GM23338 (cell line): ENCODE results near the gene OLFM1. TPM values are rescaled to one million over a fixed set of nuclear protein-coding genes. Genes with fewer than 3 reads are reported as not detected.

Experiments used
- ATAC-seq: fragments of 200-7000 bp; cut with Tn5 transposase; 3 replicates; pipeline ENCODE4 v1.9.1; 2020
- DNase-seq: peaks from one replicate; pipeline ENCODE4 v3.0.0-alpha.2; 2015; ENCODE audit warnings: low spot score
- H2AFZ ChIP-seq: fragments of 200-600 bp; sonication (generic); 2 replicates; pipeline ENCODE4 v1.8.0; 2016; ENCODE audit warnings: antibody characterized with exemption, mild to moderate bottlenecking, moderate library complexity
- H3F3A ChIP-seq: fragments of 200-600 bp; sonication (generic); replicated peaks from 2 replicates; pipeline ENCODE4 v1.8.0; 2017; ENCODE audit warnings: antibody characterized with exemption, mixed run types, low read depth
- H3K27ac ChIP-seq: fragments of 200-600 bp; sonication (generic); 2 replicates; pipeline ENCODE4 v1.6.1; 2016; ENCODE audit warnings: low read depth
- H3K27me3 ChIP-seq: fragments of 200-600 bp; sonication (generic); 2 replicates; pipeline ENCODE4 v1.8.0; 2016; ENCODE audit warnings: mild to moderate bottlenecking, mixed run types, moderate library complexity; ENCODE audit not compliant: insufficient read depth
- H3K36me3 ChIP-seq: fragments of 200-600 bp; sonication (generic); 2 replicates; pipeline ENCODE4 v1.8.0; 2016; ENCODE audit warnings: mild to moderate bottlenecking; ENCODE audit not compliant: insufficient read depth
- H3K4me1 ChIP-seq: fragments of 200-600 bp; sonication (generic); 2 replicates; pipeline ENCODE4 v1.8.0; 2016; ENCODE audit warnings: mild to moderate bottlenecking, moderate library complexity; ENCODE audit not compliant: insufficient read depth
- H3K4me2 ChIP-seq: fragments of 200-600 bp; sonication (generic); 2 replicates; pipeline ENCODE4 v1.7.1; 2017; ENCODE audit warnings: mixed run types
- H3K4me3 ChIP-seq: fragments of 200-600 bp; sonication (generic); 2 replicates; pipeline ENCODE4 v1.6.1; 2016; ENCODE audit warnings: mixed run types
- H3K79me2 ChIP-seq: fragments of 200-600 bp; sonication (generic); replicated peaks from 2 replicates; pipeline ENCODE4 v1.8.0; 2017; ENCODE audit warnings: mild to moderate bottlenecking; ENCODE audit not compliant: insufficient read depth
- H3K9me2 ChIP-seq: fragments of 200-600 bp; sonication (generic); 2 replicates; pipeline ENCODE4 v1.8.0; 2017; ENCODE audit not compliant: insufficient read depth
- H4K20me1 ChIP-seq: fragments of 200-600 bp; sonication (generic); replicated peaks from 2 replicates; pipeline ENCODE4 v1.8.0; 2017; ENCODE audit warnings: mild to moderate bottlenecking; ENCODE audit not compliant: insufficient read depth
- H3K27ac Mint-ChIP-seq: 2 replicates; pipeline ENCODE4 v1.8.0; 2020; ENCODE audit warnings: inconsistent platforms, mild to moderate bottlenecking, moderate library complexity, mixed read lengths
- H3K27me3 Mint-ChIP-seq: 3 replicates; pipeline ENCODE4 v1.8.0; 2022; ENCODE audit warnings: low read depth, mild to moderate bottlenecking, moderate library complexity, mixed read lengths, inconsistent platforms; ENCODE audit not compliant: insufficient read depth, poor library complexity
- H3K36me3 Mint-ChIP-seq: 3 replicates; pipeline ENCODE4 v1.8.0; 2021; ENCODE audit warnings: low read depth, mild to moderate bottlenecking, inconsistent platforms, moderate library complexity, mixed read lengths
- H3K4me1 Mint-ChIP-seq: 3 replicates; pipeline ENCODE4 v1.8.0; 2020; ENCODE audit warnings: mild to moderate bottlenecking, inconsistent platforms, mixed read lengths
- H3K4me3 Mint-ChIP-seq: 3 replicates; pipeline ENCODE4 v1.8.0; 2021; ENCODE audit warnings: moderate library complexity, mild to moderate bottlenecking, inconsistent platforms, mixed read lengths
- H3K9me3 Mint-ChIP-seq: 3 replicates; pipeline ENCODE4 v1.8.0; 2020; ENCODE audit warnings: moderate library complexity, mild to moderate bottlenecking, inconsistent platforms, mixed read lengths
- ETS1 ChIP-seq: IDR thresholded peaks from 2 replicates; pipeline ENCODE4 v1.6.1; 2016; ENCODE audit warnings: antibody characterized with exemption
- JUNB ChIP-seq: IDR thresholded peaks from one replicate; pipeline ENCODE4 v1.6.1; 2016; ENCODE audit warnings: antibody characterized with exemption; ENCODE audit not compliant: unreplicated experiment
- NANOG ChIP-seq: IDR thresholded peaks from 2 replicates; pipeline ENCODE4 v1.6.1; 2016; ENCODE audit warnings: antibody characterized with exemption, borderline replicate concordance
- POLR2AphosphoS5 ChIP-seq: IDR thresholded peaks from 2 replicates; pipeline ENCODE4 v1.6.1; 2016; ENCODE audit warnings: antibody characterized with exemption, low read depth
- STAT1 ChIP-seq: IDR thresholded peaks from one replicate; pipeline ENCODE4 v1.6.1; 2016; ENCODE audit warnings: antibody characterized with exemption; ENCODE audit not compliant: unreplicated experiment
- ZNF114 ChIP-seq: fragments of 250-450 bp; sonication (Bioruptor Pico); IDR thresholded peaks from 2 replicates; pipeline ENCODE4 v1.5.0; 2020; ENCODE audit warnings: mild to moderate bottlenecking, moderate library complexity
- ZNF331 ChIP-seq: fragments of 250-450 bp; sonication (Bioruptor Pico); IDR thresholded peaks from 2 replicates; pipeline ENCODE4 v1.5.0; 2020; ENCODE audit warnings: low read depth, mild to moderate bottlenecking, moderate library complexity
- polyA plus RNA-seq: library from polyadenylated mRNA; unstranded; fragments of >200 nt; fragmentation: Nextera tagmentation; extraction: Ambion mirVana; gene quantifications from 2 replicates; pipeline ENCODE4 v1.2.1, GENCODE V29; 2016
- total RNA-seq: library from RNA; depleted of rRNA; stranded (reverse); fragments of >200 nt; shearing (Covaris generic); gene quantifications from 2 replicates; pipeline ENCODE4 v1.2.3, GENCODE V29; 2014
- TF ChIP-seq, protein P1 (sequence below): fragments of 250-450 bp; sonication (Bioruptor Pico); IDR thresholded peaks from 2 replicates; pipeline ENCODE4 v1.5.0; 2020; ENCODE audit warnings: mild to moderate bottlenecking, moderate library complexity
- TF ChIP-seq, protein P2 (sequence below), 2 experiments: fragments of 200-600 bp in 1 of 2; sonication (generic) in 1 of 2; conservative IDR thresholded peaks; 2 replicates each; pipeline versions ENCODE4 v1.5.1 to v1.6.1; 2016 to 2017; ENCODE audit warnings: antibody characterized with exemption in 2 of 2, low read depth in 2 of 2, mild to moderate bottlenecking in 2 of 2, moderate library complexity in 1 of 2
- TF ChIP-seq, protein P3 (sequence below): IDR thresholded peaks from one replicate; pipeline ENCODE4 v1.6.1; 2018; ENCODE audit warnings: antibody characterized with exemption; ENCODE audit not compliant: unreplicated experiment

Gene OLFM1
- total and polyA plus RNA-seq, 2 experiments from 2014 or later: 20.6 to 40.1 TPM

DNA sequence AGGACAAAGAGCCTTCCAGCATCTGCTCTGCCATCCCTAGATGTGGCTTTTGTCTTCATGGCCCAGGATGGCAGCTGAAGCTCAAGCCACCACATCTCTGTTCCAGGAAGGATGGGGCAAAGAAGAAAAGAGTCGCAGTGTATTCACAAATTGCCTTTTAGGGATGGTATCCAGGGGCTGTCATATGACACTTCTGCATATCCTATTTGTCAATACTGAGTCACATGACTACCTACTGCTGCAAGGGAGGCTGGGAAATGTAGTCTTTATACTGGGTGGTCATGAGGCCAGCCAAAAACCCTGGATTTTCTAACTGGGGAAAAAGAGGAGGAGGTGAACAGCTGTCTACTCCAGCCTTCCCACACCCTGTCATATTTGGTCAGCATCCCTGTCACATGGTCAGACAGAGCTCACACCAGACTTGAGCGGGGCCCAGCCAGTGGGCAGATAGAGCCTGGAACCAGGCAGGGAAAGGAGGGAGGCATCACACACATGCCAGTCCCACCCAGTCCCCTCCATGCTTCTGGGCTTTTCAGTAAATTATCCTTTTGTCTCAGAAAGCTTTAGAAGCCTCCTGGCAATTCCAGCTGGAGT, 52.0 kb downstream of the OLFM1 start:
- Histone ChIP-seq H3K4me2 (no peak overlapping the region), H3K4me3 (no peak overlapping the region), H3K4me1 (no peaks in the 10 kb centered on the region), H3K9me2 (0 out of 2 replicates have a peak, but pooled peaks cover 2% of the 10 kb centered on the region), H3K27ac (no peak overlapping the region), H3K27me3 (no peaks in the 10 kb centered on the region), H3K79me2 (no peaks in the 10 kb centered on the region), H3K36me3 (no peaks in the 10 kb centered on the region), H3F3A (no peaks in the 10 kb centered on the region), H4K20me1 (no peaks in the 10 kb centered on the region), H2AFZ (no peak overlapping the region)
- Mint-ChIP-seq H3K9me3 (peaks cover 19% of the 10 kb centered on the region), H3K27me3 (peaks cover 12% of the 10 kb centered on the region), H3K27ac (no peak overlapping the region), H3K4me3 (no peak overlapping the region), H3K36me3 (peaks cover 13% of the 10 kb centered on the region; the same call in 2 of the 3 replicates), H3K4me1 (peaks cover 10% of the 10 kb centered on the region)
- ATAC-seq: peak; percentile 34
- DNase-seq: peak; percentile 54
- TF ChIP-seq POLR2AphosphoS5 (no peak), JUNB (no peak), ZNF114 (no peak), STAT1 (no peak), ZNF331 (no peak), NANOG (no peak), ETS1 (no peak)
- TF ChIP-seq, protein P1, sequence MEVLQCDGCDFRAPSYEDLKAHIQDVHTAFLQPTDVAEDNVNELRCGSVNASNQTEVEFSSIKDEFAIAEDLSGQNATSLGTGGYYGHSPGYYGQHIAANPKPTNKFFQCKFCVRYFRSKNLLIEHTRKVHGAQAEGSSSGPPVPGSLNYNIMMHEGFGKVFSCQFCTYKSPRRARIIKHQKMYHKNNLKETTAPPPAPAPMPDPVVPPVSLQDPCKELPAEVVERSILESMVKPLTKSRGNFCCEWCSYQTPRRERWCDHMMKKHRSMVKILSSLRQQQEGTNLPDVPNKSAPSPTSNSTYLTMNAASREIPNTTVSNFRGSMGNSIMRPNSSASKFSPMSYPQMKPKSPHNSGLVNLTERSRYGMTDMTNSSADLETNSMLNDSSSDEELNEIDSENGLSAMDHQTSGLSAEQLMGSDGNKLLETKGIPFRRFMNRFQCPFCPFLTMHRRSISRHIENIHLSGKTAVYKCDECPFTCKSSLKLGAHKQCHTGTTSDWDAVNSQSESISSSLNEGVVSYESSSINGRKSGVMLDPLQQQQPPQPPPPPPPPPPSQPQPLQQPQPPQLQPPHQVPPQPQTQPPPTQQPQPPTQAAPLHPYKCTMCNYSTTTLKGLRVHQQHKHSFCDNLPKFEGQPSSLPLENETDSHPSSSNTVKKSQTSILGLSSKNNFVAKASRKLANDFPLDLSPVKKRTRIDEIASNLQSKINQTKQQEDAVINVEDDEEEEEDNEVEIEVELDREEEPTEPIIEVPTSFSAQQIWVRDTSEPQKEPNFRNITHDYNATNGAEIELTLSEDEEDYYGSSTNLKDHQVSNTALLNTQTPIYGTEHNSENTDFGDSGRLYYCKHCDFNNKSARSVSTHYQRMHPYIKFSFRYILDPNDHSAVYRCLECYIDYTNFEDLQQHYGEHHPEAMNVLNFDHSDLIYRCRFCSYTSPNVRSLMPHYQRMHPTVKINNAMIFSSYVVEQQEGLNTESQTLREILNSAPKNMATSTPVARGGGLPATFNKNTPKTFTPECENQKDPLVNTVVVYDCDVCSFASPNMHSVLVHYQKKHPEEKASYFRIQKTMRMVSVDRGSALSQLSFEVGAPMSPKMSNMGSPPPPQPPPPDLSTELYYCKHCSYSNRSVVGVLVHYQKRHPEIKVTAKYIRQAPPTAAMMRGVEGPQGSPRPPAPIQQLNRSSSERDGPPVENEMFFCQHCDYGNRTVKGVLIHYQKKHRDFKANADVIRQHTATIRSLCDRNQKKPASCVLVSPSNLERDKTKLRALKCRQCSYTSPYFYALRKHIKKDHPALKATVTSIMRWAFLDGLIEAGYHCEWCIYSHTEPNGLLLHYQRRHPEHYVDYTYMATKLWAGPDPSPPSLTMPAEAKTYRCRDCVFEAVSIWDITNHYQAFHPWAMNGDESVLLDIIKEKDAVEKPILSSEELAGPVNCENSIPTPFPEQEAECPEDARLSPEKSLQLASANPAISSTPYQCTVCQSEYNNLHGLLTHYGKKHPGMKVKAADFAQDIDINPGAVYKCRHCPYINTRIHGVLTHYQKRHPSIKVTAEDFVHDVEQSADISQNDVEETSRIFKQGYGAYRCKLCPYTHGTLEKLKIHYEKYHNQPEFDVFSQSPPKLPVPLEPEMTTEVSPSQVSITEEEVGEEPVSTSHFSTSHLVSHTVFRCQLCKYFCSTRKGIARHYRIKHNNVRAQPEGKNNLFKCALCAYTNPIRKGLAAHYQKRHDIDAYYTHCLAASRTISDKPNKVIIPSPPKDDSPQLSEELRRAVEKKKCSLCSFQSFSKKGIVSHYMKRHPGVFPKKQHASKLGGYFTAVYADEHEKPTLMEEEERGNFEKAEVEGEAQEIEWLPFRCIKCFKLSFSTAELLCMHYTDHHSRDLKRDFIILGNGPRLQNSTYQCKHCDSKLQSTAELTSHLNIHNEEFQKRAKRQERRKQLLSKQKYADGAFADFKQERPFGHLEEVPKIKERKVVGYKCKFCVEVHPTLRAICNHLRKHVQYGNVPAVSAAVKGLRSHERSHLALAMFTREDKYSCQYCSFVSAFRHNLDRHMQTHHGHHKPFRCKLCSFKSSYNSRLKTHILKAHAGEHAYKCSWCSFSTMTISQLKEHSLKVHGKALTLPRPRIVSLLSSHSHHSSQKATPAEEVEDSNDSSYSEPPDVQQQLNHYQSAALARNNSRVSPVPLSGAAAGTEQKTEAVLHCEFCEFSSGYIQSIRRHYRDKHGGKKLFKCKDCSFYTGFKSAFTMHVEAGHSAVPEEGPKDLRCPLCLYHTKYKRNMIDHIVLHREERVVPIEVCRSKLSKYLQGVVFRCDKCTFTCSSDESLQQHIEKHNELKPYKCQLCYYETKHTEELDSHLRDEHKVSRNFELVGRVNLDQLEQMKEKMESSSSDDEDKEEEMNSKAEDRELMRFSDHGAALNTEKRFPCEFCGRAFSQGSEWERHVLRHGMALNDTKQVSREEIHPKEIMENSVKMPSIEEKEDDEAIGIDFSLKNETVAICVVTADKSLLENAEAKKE (CRISPR knock-in tag): no peak
- TF ChIP-seq, protein P2, sequence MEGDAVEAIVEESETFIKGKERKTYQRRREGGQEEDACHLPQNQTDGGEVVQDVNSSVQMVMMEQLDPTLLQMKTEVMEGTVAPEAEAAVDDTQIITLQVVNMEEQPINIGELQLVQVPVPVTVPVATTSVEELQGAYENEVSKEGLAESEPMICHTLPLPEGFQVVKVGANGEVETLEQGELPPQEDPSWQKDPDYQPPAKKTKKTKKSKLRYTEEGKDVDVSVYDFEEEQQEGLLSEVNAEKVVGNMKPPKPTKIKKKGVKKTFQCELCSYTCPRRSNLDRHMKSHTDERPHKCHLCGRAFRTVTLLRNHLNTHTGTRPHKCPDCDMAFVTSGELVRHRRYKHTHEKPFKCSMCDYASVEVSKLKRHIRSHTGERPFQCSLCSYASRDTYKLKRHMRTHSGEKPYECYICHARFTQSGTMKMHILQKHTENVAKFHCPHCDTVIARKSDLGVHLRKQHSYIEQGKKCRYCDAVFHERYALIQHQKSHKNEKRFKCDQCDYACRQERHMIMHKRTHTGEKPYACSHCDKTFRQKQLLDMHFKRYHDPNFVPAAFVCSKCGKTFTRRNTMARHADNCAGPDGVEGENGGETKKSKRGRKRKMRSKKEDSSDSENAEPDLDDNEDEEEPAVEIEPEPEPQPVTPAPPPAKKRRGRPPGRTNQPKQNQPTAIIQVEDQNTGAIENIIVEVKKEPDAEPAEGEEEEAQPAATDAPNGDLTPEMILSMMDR (conservative IDR thresholded peaks at IDR 0.05; ENCODE audit: low read depth in 2 of 2): no peak
- TF ChIP-seq, protein P3, sequence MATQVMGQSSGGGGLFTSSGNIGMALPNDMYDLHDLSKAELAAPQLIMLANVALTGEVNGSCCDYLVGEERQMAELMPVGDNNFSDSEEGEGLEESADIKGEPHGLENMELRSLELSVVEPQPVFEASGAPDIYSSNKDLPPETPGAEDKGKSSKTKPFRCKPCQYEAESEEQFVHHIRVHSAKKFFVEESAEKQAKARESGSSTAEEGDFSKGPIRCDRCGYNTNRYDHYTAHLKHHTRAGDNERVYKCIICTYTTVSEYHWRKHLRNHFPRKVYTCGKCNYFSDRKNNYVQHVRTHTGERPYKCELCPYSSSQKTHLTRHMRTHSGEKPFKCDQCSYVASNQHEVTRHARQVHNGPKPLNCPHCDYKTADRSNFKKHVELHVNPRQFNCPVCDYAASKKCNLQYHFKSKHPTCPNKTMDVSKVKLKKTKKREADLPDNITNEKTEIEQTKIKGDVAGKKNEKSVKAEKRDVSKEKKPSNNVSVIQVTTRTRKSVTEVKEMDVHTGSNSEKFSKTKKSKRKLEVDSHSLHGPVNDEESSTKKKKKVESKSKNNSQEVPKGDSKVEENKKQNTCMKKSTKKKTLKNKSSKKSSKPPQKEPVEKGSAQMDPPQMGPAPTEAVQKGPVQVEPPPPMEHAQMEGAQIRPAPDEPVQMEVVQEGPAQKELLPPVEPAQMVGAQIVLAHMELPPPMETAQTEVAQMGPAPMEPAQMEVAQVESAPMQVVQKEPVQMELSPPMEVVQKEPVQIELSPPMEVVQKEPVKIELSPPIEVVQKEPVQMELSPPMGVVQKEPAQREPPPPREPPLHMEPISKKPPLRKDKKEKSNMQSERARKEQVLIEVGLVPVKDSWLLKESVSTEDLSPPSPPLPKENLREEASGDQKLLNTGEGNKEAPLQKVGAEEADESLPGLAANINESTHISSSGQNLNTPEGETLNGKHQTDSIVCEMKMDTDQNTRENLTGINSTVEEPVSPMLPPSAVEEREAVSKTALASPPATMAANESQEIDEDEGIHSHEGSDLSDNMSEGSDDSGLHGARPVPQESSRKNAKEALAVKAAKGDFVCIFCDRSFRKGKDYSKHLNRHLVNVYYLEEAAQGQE: no peak
